GM18951 (cell line): ENCODE measurements around the gene FEM1B.

Source experiments
- POLR2A ChIP-seq: IDR thresholded peaks from 4 replicates; pipeline ENCODE4 v1.6.1; 2011; ENCODE audit warnings: mild to moderate bottlenecking; ENCODE audit not compliant: insufficient read length, insufficient read depth; ENCODE audit errors: extremely low read depth
- in situ Hi-C: fragments of 300-500 bp; cut with MboI; formaldehyde crosslinking; loops from one replicate; pipeline ENCODE4 v1.12.0; 2022; ENCODE audit warnings: low sequenced_read_pairs, mixed read lengths, inconsistent platforms; ENCODE audit not compliant: unreplicated experiment

The FEM1B gene

DNA sequence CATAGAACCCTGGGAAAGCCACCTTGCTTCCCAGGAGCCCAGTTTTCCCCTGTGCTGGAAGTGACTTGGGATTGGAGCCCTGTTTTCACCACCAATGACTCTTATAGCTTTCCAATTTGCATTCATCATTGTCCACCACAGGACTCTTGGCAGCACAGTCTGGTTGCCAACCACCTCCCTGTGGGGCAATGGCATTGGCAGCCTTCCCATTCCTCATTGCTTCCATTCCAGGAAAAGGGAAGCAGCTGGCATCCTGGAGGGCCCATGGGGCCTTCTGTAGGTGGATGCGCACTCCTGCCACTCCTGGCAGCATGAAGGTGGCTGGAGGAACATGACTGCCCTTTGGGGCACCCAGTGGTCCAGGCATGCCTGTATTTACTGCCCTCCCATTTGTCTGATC, 57.7 kb downstream of the FEM1B start:
- in situ Hi-C loops: no loop called here
- no peak for TF ChIP-seq POLR2A

DNA sequence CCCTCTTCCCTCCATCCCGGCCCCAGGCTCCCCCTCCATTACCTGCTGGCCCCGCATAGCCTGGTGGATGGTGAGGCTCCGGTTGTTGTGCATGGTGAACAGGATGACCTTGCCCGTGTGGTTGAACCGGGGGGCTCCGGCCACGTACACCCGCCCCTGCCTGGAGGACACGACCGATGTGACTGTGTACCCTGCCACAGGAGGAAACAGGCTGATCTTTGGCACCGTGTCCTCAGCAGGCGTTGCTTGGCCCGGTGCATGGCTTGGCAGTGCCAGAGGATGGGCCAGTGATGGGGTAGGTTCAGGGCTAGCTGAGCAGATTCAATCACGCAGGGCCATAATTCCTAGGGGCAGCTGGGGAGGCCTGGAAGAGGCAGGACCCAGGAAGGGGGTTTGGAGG, 58.1 kb downstream of the FEM1B start:
- in situ Hi-C loops: no loop called here
- no peak for TF ChIP-seq POLR2A

DNA sequence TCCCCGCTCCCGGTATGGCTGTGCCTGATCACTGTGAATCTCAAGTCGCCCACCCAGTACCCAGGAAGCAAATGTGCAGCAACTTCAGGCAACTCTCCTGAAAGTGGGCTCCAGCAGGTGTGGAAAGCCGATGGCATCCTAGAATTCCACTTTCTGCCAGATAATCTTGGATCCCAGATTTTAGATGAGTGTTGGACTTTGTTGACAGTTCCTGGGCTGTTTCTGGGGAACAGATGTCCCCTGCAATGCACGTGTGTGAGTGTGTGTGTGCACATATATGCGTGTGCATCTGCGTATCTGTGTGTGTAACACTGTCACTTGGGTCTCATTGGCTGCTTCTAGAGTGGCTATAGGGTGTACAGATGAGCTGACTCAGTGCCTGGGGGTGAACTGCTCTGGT, 59.0 kb downstream of the FEM1B start:
- TF ChIP-seq POLR2A: no peak
- in situ Hi-C loops: no loop called here

DNA sequence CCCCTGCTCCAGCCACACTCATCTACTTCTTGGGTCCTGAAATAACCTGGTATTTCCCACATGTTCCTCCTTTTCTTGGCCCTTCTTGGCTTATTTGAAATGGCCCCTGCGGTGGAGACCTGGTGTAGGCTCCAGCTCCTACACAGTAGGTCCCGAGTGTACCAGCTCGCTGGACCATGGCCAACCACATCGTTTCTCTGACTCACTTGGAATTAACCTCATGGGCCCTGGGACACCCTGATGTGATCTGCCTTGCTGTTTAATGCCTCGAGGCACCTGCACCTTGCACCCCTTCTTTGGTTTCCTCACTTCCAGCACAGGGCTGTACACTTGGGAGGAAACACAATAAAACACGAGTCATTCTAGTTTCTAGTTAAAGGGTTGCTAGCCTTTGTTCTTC, 60.3 kb downstream of the FEM1B start:
- in situ Hi-C loops: no loop called here
- no peak for TF ChIP-seq POLR2A

DNA sequence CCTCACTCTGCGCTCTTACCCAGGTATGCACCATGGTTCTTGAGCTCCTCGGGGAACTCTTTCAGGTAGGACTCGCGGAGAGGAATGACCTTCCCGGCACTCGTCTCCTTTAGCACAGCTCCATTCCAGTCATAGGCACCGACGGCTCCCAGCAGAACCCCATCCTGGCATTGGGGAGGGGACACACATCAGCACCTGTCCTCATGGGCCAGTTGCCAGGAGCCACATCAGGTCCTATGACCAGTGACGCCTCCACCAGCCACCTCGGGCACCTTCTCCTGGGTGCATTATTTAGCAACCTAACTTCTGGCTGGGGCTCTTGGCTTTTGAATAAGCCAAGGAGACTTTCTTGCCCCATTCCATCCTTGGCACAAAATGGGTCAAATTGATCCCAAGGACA, 61.9 kb downstream of the FEM1B start:
- no peak for TF ChIP-seq POLR2A
- in situ Hi-C loops: no loop called here

DNA sequence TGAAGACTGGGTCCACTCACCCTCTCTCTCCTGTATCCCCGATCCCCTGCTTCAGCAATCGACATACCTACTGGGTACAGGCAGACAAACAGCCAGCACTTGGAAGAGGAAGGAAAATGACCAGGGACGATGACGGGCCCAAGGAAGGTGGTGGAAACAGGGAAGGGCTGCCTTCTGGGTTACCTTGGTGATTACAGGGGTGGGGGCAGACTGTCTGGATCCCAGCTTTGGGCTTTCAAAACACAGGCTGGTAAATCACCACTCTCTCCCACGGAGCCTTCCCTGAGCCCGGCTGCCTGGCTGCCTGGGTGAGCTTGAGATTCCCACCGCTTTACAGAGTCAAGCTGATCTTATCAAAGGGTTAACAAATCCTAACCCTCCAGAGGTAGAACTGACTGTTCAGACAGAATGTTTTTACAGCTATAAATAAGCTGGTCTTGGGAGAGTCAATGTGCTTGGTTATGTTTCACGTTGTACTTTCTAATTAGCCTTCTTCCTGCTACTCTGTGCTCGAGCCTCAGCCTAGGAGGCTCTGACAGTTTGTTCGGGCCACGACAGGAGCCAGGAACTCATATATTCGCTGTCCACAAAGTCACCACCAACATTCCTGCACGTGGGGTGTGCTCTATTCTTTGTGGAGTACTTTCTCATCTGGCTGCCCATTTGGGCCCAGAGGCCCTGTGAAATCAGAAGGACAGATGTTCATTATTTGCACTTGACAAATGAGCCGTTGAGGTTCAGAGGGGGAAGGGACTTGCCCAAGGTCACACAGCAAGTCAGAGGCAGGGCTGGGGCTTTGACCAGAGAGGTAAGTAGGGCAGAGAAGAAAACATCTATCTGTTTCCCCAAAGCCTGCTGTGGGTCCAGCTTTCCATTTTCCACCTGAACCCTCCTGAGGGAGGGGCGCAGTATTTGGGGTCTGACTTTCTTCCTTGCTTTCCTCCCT, 63.5 kb downstream of the FEM1B start:
- in situ Hi-C loops: no loop called here
- TF ChIP-seq POLR2A: no peak

DNA sequence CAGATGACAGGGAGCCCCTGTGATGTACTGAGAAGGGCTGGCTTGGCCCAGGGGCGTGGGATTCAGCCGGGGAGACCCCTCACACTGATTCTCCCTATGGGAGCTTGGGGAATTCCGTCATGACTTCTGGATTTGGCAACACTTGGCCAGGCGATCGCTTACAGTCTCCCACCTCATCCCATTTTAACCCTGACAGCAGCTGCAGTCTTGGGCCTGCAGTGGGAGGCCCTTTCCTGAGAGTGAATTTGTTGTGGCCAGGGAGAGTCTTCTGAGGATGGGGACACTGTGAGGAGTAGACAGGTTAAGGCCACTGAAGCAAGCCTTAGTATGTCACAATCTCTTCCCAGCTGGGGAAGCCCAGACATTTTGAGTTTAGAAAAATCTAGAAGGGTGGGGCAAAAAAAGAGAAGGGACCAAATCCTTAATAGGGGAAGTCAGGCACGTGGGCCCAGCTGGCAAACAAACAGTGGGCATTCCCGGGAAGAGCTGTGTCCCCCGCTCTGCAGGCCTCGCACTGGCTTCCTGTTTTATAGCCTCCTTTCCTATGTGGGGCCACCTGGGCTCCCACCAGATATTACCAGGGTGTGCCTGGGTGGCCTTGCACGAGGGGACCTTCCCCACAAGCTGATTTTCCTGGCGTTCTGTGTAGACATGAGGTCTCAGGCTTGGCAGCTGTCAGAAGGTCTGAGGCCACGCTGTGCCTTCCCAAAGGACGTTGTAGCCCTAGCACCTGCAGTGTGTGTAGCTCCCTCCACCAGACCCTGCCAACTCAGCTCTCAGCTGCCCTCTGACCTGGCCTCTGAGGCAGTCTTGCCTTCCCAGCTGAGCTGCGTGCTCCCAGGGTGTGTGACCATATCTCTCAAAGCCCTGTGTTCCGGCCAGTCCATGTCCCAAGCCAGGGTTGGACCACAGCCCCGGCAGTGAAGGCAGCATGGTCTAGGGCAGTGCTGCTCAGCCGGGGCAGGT, 64.5 kb downstream of the FEM1B start:
- in situ Hi-C loops: no loop called here
- TF ChIP-seq POLR2A: no peak

DNA sequence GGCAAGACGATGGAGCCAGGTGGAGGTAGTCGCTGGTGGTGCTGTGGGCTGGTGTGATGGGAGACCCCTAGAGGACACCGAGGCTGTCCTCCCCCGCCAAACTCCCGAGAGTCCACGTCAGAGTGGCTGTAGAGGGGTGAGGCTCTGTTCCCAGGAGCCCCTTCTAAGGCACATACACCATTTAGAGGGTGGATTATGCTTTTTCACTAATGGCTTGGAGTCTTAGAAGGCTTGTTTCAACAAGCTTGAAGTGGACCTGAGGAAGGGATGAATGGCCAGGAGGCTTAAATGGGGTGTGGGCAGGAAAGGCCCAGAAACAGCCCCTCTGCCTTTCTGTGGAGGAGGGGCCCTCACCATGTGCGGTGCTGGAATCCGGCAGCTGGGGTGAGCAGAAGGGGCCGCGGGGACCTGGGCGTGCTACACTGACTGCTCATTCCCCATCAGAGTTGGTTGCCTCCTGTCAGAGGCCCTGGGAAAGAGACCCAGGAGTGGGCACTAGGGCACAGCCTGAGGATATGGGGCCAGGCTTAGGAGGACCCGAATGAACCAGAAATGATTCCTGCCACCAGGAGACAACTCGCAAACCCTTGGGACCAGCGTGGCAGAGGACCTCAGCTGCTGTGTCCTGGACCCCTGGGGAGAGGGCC, 66.2 kb downstream of the FEM1B start:
- no peak for TF ChIP-seq POLR2A
- in situ Hi-C loops: no loop called here

DNA sequence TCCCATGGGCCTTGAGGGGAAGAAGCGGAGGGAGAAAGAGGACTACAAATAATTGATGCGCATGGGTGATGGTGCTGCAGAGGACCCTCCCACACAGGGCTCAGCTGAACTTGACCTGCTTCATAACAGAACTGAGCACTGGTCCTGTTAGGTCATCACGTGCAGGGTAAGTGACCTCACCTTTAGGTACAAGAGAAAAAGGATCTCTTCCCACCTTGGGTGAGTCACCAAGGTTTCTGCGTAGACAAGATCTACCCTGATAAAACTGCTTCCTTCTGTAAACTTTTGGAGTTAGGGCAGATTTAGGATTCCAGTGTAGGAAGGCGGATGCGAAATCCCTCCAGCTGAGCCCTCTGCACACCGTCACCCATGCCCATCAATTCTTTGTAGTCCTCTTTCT, 67.1 kb downstream of the FEM1B start:
- TF ChIP-seq POLR2A: no peak
- in situ Hi-C loops: no loop called here
